GM19395 (cell line): ENCODE data around the gene FNDC1.

Source experiments
- ATAC-seq: cut with Tn5 transposase; IDR thresholded peaks from one replicate; pipeline ENCODE4 v1.9.1; 2021; ENCODE audit warnings: mild to moderate bottlenecking, moderate library complexity; ENCODE audit not compliant: unreplicated experiment

Gene FNDC1

GRCh38 chr6:159203304-159204005 lies 34.3 kb downstream of the FNDC1 start:
- no peak for ATAC-seq

GRCh38 chr6:159204605-159205004 lies 35.4 kb downstream of the FNDC1 start:
- ATAC-seq, result no peak

GRCh38 chr6:159212028-159212427 lies 42.8 kb downstream of the FNDC1 start:
- ATAC-seq, result no peak

- ATAC-seq, result no peak
Observed at GRCh38 chr6:159212525-159213280, 43.5 kb downstream of the FNDC1 start.

- no peak for ATAC-seq
Observed at GRCh38 chr6:159213405-159213804, 44.2 kb downstream of the FNDC1 start.

- ATAC-seq, result no peak
Observed at GRCh38 chr6:159214281-159214680, 45.1 kb downstream of the FNDC1 start.

- peak; percentile 80 for ATAC-seq
Observed at GRCh38 chr6:159217595-159218275, 48.5 kb downstream of the FNDC1 start.

- ATAC-seq, result no peak
Observed at GRCh38 chr6:159220093-159220492, 50.9 kb downstream of the FNDC1 start.

GRCh38 chr6:159221486-159222170 lies 52.4 kb downstream of the FNDC1 start:
- ATAC-seq, result no peak

GRCh38 chr6:159224452-159224851 lies 55.3 kb downstream of the FNDC1 start:
- no peak for ATAC-seq

GRCh38 chr6:159229651-159230051 lies 60.5 kb downstream of the FNDC1 start:
- ATAC-seq, result no peak

- ATAC-seq, result no peak
Observed at GRCh38 chr6:159232106-159232645, 63.0 kb downstream of the FNDC1 start.

- no peak for ATAC-seq
Observed at GRCh38 chr6:159232751-159233150, 63.6 kb downstream of the FNDC1 start.

- ATAC-seq, result no peak
Observed at GRCh38 chr6:159233365-159234101, 64.3 kb downstream of the FNDC1 start.

GRCh38 chr6:159234102-159234553 lies 64.9 kb downstream of the FNDC1 start:
- ATAC-seq, result no peak

- ATAC-seq, result no peak
Observed at GRCh38 chr6:159238920-159239558, 69.8 kb downstream of the FNDC1 start.

- ATAC-seq, result no peak
Observed at GRCh38 chr6:159249128-159249527, 79.9 kb downstream of the FNDC1 start.

- no peak for ATAC-seq
Observed at GRCh38 chr6:159249752-159250151, 80.6 kb downstream of the FNDC1 start.

GRCh38 chr6:159250633-159251032 lies 81.4 kb downstream of the FNDC1 start:
- no peak for ATAC-seq
